NCI-H748 treated with DMSO at 0.1 percent for 48 hours (cell line): Measurements from ENCODE around the gene SRRM4.
"Not testable (repeated sequence)": the region's sequence is repeated elsewhere in the genome, so short reads cannot be mapped to it uniquely, and the experiment has no call there.

ENCODE experiments used
- DNase-seq: peaks from one replicate; lab custom pipeline; 2025; lab: John Stamatoyannopoulos, UW

The SRRM4 gene, protein sequence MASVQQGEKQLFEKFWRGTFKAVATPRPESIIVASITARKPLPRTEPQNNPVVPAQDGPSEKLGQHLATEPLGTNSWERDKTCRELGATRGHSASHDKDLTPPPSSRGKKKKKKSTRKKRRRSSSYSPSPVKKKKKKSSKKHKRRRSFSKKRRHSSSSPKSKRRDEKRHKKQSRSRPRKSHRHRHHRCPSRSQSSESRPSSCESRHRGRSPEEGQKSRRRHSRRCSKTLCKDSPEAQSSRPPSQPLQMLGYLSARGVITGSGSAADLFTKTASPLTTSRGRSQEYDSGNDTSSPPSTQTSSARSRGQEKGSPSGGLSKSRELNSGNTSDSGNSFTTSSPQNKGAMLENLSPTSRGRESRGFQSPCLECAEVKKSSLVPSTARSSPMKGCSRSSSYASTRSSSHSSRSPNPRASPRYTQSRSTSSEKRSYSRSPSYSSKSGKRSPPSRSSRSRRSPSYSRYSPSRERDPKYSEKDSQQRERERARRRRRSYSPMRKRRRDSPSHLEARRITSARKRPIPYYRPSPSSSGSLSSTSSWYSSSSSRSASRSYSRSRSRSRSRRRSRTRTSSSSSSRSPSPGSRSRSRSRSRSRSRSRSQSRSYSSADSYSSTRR

DNA sequence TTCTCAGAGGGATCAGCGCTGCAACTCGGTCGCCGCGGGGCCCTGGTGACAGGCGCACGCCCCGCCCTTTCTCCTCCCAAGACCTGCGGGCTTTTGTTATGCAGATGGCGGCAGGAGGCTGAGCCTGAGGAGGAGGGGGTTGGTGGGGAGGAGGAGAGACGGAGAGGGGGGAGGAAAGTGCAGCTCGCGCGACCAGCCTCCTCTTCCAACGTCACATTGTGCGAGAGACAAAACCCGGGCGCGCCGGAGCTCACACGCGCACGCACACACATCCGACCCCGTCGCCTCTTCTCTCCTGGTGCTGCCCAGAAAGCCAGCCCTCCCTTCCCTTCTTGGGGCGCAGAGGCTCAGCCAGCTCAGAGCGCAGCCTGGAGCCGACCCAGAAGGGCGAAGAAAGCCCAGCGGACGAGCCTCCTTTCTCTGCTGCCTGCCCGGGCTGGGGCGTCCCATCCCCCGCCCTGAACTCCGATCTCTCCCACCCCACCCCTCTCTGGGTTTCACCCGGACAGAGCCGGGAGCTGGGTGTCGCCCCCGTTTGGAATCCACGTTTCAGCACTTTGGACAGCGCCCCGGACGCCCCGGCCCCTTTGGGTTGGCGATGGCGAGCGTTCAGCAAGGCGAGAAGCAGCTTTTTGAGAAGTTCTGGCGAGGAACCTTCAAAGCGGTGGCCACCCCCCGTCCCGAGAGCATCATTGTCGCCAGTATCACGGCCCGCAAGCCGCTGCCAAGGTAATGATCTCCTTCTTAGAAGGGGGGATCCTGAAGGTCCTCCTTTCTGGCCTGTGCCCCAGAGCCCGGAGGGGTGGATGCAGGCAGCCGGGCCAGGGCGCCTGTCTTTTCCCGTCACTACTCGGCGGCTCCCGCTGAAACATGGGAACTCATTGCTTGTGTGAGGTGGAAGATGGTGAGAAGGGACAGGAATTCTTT, at the start of gene SRRM4:
Gene SRRM4, plus strand, starts transcription at position 257 of the 927 bp plus-strand sequence. Its CDS starts 342 bp downstream, at position 599.
- peak; percentile 92 for DNase-seq

DNA sequence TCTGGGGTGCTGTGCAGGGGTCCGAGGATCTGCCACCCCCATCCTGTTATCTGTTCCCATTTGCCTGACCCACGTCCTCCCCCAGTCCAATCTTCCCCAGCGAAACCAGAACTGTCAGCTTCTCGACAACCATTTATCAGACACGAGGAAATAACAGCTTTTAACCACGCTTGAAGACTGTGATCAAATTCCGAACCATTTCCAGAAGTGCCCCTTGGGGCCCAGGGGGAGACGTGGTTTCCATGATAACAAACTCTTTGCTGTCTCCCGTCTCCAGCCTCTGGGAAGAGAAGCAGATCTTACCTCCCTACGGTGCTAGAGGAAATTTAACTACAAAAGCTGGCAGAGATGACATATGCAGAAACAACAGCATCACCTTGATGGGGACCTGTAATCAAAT, 35.1 kb upstream of the SRRM4 start:
- no peak for DNase-seq

DNA sequence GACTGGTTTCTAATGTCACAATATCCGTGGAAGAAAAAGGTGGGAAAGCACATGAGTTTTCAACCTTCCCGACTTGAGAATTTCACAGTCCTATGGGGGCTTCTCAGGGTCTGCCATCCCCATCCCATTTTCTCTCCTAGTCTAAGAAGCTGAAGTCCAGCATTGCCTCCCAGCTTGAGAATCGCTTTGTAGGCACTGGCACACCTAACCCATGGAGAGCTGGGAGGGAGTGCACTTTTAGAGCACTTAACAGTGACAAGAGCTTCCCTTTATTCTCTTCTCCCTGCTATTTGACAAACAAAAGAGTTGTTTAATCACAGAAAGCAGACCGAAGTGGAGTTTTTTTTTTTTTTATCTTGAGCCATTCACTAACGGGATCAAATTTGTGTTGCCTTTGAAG, 22.8 kb upstream of the SRRM4 start:
- peak; percentile 19 for DNase-seq

DNA sequence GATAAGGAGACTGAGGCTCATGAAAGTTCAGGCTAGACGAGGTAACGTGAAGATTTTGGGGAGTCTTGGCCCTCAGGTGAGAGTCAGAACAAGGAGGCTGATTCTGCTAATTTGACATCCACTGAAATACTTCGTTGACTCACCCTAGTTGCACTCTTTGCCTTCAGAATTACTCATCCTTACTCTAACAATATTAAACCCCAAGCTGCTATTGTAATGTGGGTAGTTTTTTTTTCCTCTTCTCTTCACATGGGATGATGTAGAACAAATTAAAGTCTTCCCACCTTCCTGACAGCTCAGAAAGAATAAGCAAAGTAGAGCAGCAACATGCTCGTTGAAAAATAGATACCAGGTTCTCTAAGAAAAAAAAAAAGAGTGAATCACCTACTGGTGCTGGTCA, 22.0 kb upstream of the SRRM4 start:
- no peak for DNase-seq

DNA sequence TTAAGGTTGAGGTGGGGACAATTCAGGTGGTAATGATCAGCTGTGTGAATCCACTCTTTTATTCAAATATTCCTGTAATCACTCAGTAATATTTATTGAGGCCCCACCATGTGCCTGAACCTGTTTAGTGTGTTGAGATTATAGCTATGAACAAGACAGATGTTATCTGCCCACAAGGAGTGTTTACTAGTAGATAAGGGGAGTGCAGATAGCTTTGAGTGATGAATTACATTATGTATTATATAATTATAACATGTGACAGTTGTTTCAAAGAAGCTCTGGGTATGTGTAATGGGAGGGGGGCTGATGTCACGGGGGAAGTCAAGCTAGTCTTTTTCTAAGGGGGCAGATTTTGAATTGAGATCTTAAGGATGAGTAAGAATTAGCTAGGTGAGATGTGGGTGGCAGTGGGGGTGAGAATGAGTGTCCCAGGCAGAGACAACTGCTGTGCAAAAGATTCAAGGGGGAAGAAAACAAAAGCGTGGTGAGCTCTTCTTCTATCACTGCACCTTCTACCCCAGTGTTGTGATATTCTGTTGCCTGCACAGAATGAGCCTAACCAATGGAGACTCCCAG, 21.3 kb upstream of the SRRM4 start:
- DNase-seq = no peak

DNA sequence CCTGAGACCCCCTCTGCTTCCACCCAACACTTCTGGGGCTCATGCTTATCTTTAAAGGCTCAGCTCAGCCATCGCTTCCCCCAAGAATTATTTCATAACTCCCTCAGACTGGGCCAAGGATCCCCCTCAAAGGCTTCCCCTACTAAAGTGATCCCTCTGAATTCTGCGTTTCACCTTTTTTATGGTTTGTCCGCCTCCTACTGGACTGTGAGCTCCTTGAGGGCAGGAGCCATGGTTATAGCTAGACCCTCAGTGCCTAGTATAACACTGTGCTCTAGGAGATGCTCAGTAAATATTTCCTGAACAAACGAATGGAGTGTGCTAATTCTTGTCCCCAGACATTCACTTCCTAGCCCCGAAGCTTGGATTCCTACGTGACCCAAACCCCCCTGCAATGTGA, 20.5 kb upstream of the SRRM4 start:
- DNase-seq = no peak

DNA sequence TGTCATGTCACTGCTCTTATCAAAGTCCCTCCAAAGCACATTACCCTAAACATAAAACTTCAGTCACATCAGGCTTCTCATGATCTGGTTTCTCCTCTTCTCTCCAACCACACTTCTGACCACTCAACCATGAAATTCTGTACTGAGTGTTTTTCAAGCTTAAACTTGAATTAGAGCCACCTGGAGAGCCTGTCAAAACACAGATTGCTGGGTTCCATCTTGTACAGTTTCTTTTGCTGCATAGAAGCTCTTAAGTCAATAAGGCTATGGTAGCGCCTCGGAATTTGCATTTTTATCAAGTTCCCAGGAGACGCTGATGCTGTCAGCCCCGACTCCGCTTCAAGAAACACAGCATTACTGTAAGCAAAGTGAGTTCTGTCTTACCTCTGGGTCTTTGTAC, 16.4 kb upstream of the SRRM4 start:
- no peak for DNase-seq

DNA sequence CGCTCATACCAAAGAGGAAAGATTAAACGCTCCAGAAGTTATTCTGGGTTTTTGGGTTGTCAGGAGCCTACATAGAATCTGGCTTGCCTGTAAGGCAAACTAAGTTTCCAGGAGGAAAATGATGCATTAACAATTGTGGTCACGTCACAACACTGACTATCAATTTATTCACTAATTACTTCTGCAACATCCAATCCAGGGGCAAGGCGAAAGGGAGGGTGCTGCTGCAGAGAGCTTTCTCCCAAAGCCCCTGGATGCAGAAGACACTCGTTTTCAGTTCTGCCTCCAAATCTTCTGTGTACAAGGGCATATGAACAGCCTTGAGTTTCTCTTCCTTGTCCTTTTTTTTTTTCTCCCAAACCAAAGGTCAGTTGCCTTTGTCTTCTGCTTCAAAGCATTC, 10.5 kb upstream of the SRRM4 start:
- no peak for DNase-seq

DNA sequence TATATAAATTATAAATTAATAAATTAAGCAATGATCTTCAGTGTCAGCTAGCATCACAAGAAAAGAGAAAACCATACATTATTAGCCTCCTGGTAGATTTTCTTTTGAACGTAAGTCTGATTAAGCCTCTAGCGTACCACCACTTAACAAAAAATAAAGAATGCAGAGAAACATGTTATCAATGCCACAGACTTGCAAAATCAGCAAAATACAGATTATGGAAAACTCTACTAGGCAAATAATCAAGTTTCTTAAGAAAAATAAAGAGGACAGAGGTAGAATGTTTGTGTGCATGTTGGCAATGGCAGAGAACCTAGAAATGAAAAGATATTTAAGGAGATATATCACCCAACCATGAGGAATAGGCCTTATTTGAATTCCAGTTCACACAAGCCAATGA, 8.4 kb upstream of the SRRM4 start:
- no peak for DNase-seq

DNA sequence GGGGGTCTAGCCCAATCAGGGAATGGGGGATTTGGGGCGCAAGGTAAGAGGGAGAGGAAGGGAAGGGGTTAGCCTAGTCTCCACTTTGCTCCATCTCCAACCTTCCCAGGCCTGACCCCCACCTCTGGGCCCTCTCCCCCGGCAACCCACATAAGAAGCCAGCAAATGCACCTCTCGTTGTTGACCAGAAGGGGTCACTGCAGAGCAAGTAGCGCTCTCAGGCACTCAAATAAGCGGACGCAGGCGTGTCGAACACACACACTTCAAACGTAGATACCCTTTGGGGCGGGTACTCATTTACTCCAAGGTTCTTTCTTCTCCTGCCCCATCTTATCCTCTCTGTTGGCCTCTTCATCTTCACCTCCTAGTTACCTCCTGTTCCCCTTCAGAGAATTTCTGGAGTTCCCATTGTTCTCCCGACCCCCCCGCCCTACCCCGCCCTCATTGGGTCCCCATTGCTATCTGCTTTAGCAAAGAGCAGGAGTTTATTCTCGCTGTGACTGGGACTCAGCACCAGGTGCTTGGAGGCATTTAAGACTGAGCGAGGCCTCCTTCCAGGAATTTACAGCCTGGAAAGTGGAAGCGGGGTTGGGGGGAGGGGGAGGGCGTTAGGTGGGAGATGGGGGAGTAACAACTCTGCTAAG, 1.5 kb upstream of the SRRM4 start:
- peak; percentile 83 for DNase-seq

DNA sequence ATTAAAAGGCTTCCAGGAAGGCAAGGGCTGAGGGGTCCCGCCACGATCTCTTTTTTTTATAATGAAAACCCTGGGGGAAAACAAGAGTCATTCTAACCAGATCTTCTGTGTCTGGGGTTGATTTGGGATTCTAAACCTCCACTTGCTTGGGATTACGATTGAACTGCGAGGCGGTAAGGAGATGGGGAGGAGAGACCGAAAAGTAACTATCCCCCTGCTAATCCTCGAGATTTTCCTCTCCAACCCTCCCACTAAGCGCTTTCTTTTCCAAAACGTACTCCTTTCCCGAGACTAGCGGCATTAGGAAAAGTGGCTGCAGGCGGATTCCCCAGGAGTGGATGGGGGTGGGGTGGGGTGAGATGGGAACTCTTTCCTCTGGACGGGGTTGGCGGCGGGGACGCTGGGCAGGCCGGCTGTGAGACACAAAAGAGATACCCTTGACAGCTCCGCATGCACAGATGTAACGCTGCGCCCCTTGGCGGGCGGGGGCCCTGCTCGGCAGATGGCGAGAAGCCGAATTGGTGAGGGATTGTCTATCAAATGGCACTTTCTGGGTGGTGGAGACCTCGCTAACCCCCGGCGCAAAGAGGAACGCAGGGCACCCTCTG, 830 bp upstream of the SRRM4 start:
- DNase-seq = peak; percentile 42

DNA sequence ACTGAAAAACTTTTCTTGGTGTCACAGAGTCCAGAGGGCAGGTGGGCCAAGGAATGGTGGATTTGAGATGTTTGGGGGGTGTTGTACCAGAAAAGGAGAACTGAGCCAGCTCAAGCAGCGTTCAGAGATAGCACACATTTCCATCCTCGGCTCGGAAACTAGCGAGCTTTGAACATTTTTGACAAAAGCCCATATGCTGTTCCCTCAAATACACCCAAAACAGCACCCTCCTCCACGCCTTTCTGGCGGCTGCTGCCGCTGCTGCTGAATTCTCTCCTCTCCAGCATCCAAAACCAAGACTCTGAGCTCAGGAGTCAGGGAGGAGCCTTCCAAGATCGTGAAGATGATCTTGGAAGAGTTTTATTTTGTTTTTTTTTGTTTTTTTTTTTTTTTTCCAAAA, 961 bp downstream of the SRRM4 start:
- no peak for DNase-seq

DNA sequence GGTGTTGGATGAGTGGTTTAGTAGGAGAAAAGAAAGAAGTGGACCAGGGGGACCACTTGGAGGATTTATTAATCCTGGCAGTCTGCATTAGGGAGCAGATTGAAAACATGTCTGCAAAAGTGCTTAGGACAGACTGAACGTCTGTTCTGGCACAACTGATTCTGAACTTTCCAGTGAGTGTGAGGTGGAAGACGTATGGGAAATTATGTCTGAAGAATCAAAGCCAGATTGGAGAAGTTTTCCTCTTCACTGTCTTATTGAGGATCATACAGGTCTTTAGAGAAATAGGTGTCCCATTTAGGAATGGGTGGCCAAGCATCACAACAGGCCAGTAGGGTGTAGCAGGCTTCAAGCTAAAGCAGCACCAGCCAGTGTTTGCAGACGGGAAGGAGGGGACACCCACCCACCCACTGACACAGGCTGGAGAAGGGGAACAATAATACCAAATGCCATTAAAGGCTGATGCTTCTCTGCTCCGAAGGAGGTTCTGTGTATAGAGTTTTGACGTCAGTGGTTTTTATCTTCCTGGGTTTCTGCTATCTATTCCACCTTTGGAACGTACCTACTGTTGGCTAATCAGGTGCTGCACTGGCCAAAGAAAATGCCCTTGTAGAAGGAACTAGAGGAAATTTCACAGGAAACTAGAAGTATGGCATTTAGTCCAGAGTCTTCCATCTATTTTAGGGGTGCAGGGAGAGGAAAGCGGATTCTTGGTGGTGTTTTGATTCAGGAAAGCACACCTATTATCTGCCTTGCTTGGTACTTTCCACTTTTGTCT, 1.8 kb downstream of the SRRM4 start:
- peak; percentile 10 for DNase-seq

DNA sequence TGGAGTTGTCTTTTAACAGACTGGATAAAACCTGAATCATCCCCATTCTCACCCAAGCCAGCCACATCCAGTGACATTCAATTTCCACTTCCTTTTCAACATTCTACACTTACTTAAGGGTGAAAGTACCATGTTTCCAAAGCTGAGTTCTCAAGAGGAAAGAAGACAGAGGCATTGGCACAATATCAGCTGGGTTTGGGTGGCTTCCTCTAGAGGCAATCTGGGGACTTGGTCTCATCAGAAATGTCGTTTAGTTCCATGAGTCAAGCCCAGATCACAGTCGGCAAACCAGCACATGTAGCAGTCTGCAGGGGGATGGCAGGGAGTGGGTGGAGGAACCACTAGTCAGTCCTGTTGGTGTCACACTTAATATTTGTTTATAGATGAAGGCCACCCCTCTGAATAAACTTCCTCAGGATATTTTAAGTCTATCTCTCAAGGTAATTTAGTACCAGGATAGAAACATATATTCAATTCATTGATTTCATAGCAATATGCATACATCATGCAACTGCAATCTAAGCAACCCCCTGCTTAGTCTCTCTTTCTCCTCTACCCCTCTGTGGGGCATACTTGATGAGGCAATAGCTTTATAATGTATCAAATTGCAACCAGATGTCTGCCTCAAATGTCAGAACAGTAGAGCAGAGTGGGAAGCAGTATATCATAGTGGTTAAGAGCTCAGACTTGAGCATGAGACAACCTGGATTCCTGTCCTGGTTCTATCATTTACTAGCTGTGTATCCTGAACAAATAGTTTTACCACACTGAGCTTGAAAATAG, 3.0 kb downstream of the SRRM4 start:
- peak; percentile 27 for DNase-seq

DNA sequence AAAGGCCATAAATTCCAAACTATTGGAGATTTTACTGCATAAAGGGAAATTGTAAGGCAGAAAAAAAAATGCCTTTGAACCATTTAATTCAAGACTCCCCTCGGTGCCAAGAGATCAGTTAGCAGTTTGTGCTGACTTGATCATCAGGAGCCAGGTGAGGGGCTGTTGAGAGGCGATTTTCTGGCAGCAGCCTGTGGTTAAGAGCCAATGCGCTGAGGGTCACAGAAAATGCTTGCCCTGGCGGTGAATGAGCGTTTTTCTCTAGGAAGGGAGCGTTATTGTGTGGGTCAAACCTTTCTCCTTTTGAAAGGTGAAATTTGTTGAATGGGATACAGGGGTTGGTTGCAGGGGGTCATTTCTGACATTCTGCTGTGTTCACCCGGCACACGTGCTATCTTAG, 4.7 kb downstream of the SRRM4 start:
- DNase-seq = no peak

DNA sequence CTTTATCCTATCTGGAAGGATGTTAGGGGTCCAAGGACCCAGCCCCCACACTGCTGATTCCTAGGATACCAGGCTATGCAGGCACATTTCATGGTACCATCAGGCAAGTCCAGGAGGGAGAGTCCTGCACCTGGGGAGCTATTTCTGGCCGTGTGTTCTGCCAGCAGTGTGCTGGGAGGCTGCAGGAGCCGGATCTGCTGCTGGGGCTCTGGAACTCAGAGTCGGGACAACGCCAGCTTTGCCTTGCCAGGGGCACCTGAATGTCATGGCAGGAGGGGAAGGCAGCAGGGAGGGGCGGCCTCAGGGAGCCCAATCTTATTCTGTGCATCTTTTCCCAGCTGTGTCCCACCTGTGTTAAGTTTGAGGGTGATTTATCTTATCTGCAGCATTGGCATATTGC, 17.8 kb downstream of the SRRM4 start:
- no peak for DNase-seq

DNA sequence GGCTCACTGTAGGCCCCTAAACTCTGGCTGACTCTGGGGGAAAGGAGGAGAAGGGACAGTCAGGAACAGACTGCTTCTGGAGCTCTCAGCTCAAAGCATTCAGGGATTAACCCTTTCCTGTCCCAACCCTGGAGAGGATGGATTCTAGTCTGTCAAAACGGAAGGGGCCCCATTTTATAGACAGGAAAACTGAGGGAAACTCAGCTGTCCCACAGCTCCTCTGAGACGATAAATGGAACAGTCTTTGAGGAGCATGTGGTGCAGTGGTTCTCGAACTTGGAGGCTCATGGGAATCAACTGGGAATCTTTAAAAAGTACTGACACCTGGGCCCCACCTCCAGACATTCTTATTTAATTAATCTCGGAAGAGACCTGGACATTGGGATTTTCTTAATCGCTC, 23.7 kb downstream of the SRRM4 start:
- no peak for DNase-seq

DNA sequence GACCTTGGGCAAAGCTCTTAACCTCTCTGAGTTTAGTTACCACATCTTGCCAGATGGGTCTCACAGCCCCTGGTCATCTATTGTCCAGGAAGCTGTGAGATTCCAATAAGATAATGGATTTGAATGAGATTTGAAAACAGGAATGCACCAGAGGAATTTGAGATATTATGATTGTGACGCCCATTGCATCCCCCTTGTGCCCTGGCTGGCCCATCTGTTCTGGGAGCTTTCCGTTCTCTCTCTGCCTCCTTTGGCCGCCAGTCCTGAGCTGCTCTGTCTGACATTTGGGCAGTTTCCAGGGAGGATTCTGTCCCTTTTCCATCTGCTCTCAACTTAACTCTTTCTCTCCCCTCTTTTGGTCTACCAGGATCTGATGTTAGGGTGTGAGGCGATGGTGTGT, 24.6 kb downstream of the SRRM4 start:
- no peak for DNase-seq

DNA sequence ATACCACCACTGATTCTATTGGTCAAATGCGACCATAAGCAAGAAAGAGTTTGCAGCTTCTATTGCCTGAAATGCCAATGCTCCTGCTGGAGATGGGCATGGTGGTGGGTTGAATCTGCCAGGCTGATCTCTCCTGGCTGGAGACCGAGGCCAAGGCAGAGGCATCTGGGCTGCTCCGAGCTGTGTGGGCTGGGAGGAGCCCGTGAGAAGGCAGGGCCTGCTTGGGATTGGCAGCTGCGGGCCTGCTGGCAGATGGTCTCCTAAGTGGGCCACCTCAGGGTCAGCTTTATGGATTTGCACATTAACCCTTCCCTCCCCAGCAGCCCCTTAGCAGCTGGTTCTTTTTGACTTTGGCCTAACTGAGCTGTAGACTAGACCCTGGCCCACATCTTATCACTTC, 25.4 kb downstream of the SRRM4 start:
- DNase-seq = no peak

DNA sequence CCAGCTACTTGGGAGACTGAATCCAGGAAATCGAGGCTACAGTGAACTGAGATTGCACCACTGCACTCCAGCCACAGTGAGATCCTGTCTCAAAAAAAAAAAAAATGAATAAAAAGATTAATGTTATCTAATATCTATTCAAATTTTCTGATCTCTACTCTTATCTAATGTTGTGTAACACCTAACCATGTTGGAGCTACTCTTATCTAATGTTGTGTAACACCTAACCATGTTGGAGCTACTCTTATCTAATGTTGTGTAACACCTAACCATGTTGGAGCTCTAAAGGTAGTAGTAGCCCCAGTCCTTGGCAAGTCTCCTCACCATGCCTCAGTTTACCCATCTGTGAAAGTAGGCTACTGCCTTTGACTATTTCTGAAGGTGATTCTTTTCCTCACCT, 26.9 kb downstream of the SRRM4 start:
- DNase-seq = not testable (repeated sequence)
